ENCODE results near the gene ALKBH2. TPM values are rescaled to one million over a fixed set of nuclear protein-coding genes. Genes with fewer than 3 reads are reported as not detected.
A peak's percentile ranks its signal among the peaks of the same experiment; 100 is the strongest.

The ALKBH2 gene
- total and polyA plus RNA-seq, 2 experiments from 2014 or later: 14.0 to 22.1 TPM

- no peak for TF ChIP-seq EZH2 (IDR thresholded peaks at IDR 0.05; ENCODE audit: borderline replicate concordance)
- H3K4me2 ChIP-seq: no peak overlapping the region
- peaks cover 33% of the 10 kb centered on the region for H3K79me2 ChIP-seq
- H2AFZ ChIP-seq: no peak overlapping the region
- DNase-seq (ENCODE audit: low spot score): no peak
- no peaks in the 10 kb centered on the region for H4K20me1 ChIP-seq (ENCODE audit: insufficient read depth, poor library complexity, severe bottlenecking)
- H3K4me3 ChIP-seq: no peak overlapping the region
- peak overlapping the region; percentile 37 for H3K27ac ChIP-seq
- peaks cover 8% of the 10 kb centered on the region for H3K4me1 ChIP-seq (ENCODE audit: insufficient read depth)
- no peaks in the 10 kb centered on the region for H3K9me3 ChIP-seq (ENCODE audit: low read depth)
- WGBS (ENCODE audit: low lambda C conversion rate, missing lambda C conversion rate): 93% methylated on average over 3 of the region's 3 CpGs
- H3K27me3 ChIP-seq: no peaks in the 10 kb centered on the region
- H3K9me2 ChIP-seq (replicated peaks; ENCODE audit: insufficient read depth): no peaks in the 10 kb centered on the region
- H3K36me3 ChIP-seq (replicated peaks; ENCODE audit: insufficient read depth, low read depth): no peaks in the 10 kb centered on the region
Measured at GRCh38 chr12:109102491-109102890, 9.2 kb upstream of the ALKBH2 start.

GRCh38 chr12:109100741-109101140 is 7.5 kb upstream of the ALKBH2 start:
- no peaks in the 10 kb centered on the region for H4K20me1 ChIP-seq (ENCODE audit: insufficient read depth, poor library complexity, severe bottlenecking)
- no peak overlapping the region for H3K4me3 ChIP-seq
- H3K9me3 ChIP-seq (ENCODE audit: low read depth): no peaks in the 10 kb centered on the region
- H3K79me2 ChIP-seq: peaks cover 33% of the 10 kb centered on the region
- no peaks in the 10 kb centered on the region for H3K9me2 ChIP-seq (replicated peaks; ENCODE audit: insufficient read depth)
- H3K4me1 ChIP-seq (ENCODE audit: insufficient read depth): peaks cover 8% of the 10 kb centered on the region
- H2AFZ ChIP-seq: no peak overlapping the region
- no peaks in the 10 kb centered on the region for H3K36me3 ChIP-seq (replicated peaks; ENCODE audit: insufficient read depth, low read depth)
- no peak for TF ChIP-seq EZH2phosphoT487 (IDR thresholded peaks at IDR 0.05; ENCODE audit: low read depth, severe bottlenecking, unreplicated experiment)
- no peak for TF ChIP-seq EZH2 (IDR thresholded peaks at IDR 0.05; ENCODE audit: borderline replicate concordance)
- no peak for TF ChIP-seq CTCF (IDR thresholded peaks at IDR 0.05; ENCODE audit: poor library complexity)
- no peak overlapping the region for H3K27ac ChIP-seq
- WGBS (ENCODE audit: low lambda C conversion rate, missing lambda C conversion rate): 96% methylated on average over 4 of the region's 4 CpGs
- no peaks in the 10 kb centered on the region for H3K27me3 ChIP-seq
- H3K4me2 ChIP-seq: no peak overlapping the region
- DNase-seq (ENCODE audit: low spot score): no peak

- no peak for DNase-seq (ENCODE audit: low spot score)
- Histone ChIP-seq H3K4me2 (peak overlapping the region; percentile 83), H3K4me1 (ENCODE audit: insufficient read depth) (peaks cover 2% of the 10 kb centered on the region), H3K9me2 (replicated peaks; ENCODE audit: insufficient read depth) (no peaks in the 10 kb centered on the region), H3K9me3 (ENCODE audit: low read depth) (no peaks in the 10 kb centered on the region), H3K4me3 (peak overlapping the region; percentile 51), H3K36me3 (replicated peaks; ENCODE audit: insufficient read depth, low read depth) (no peaks in the 10 kb centered on the region), H3K27me3 (no peaks in the 10 kb centered on the region), H4K20me1 (ENCODE audit: insufficient read depth, poor library complexity, severe bottlenecking) (no peaks in the 10 kb centered on the region), H2AFZ (no peak overlapping the region), H3K79me2 (peaks cover 31% of the 10 kb centered on the region), H3K27ac (peak overlapping the region; percentile 88)
- no peak for TF ChIP-seq EZH2 (IDR thresholded peaks at IDR 0.05; ENCODE audit: borderline replicate concordance)
- no peak for TF ChIP-seq EZH2phosphoT487 (IDR thresholded peaks at IDR 0.05; ENCODE audit: low read depth, severe bottlenecking, unreplicated experiment)
- no peak for TF ChIP-seq CTCF (IDR thresholded peaks at IDR 0.05; ENCODE audit: poor library complexity)
- 77% methylated on average over 12 of the region's 12 CpGs for WGBS (ENCODE audit: low lambda C conversion rate, missing lambda C conversion rate)
Measured at GRCh38 chr12:109099431-109100020, 6.3 kb upstream of the ALKBH2 start.

- Histone ChIP-seq H3K36me3 (replicated peaks; ENCODE audit: insufficient read depth, low read depth) (no peaks in the 10 kb centered on the region), H3K4me3 (peak overlapping the region; percentile 51), H3K9me3 (ENCODE audit: low read depth) (no peaks in the 10 kb centered on the region), H3K4me1 (ENCODE audit: insufficient read depth) (no peaks in the 10 kb centered on the region), H3K9me2 (replicated peaks; ENCODE audit: insufficient read depth) (no peaks in the 10 kb centered on the region), H3K27ac (peak overlapping the region; percentile 88), H2AFZ (peak overlapping the region; percentile 85), H4K20me1 (ENCODE audit: insufficient read depth, poor library complexity, severe bottlenecking) (no peaks in the 10 kb centered on the region), H3K27me3 (no peaks in the 10 kb centered on the region), H3K4me2 (peak overlapping the region; percentile 83), H3K79me2 (peaks cover 30% of the 10 kb centered on the region)
- DNase-seq (ENCODE audit: low spot score): no peak
- 10% methylated on average over 8 of the region's 8 CpGs for WGBS (ENCODE audit: low lambda C conversion rate, missing lambda C conversion rate)
- TF ChIP-seq EZH2phosphoT487 (IDR thresholded peaks at IDR 0.05; ENCODE audit: low read depth, severe bottlenecking, unreplicated experiment): no peak
- TF ChIP-seq EZH2 (IDR thresholded peaks at IDR 0.05; ENCODE audit: borderline replicate concordance): no peak
- no peak for TF ChIP-seq CTCF (IDR thresholded peaks at IDR 0.05; ENCODE audit: poor library complexity)
Measured at GRCh38 chr12:109098651-109099050, 5.4 kb upstream of the ALKBH2 start.
